Effector CD4-positive, alpha-beta T cell (primary cell): ENCODE data around the gene TSNAX.

Source experiments
- DNase-seq: peaks from one replicate; pipeline ENCODE4 v3.0.0-alpha.2; 2020

Gene TSNAX

DNA sequence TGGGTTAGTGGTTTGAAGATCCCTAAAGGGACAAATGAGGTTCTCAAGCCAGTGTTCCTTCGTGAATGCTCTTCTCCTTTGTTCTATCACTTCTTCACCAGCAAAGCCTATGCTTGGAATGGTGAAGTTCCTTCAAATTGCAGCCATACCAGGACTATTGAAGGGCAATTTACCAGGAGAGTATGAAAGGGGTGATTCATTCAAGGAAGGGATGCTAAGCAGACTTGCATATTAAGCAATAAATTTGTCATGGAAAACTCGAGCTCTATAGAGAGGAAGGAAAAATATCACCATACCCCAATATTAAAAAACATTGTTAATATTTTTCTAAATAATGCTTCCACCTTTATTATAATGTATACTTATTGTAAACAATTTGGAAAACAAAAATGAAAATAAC lies 9.3 kb upstream of the TSNAX start:
- no peak for DNase-seq

DNA sequence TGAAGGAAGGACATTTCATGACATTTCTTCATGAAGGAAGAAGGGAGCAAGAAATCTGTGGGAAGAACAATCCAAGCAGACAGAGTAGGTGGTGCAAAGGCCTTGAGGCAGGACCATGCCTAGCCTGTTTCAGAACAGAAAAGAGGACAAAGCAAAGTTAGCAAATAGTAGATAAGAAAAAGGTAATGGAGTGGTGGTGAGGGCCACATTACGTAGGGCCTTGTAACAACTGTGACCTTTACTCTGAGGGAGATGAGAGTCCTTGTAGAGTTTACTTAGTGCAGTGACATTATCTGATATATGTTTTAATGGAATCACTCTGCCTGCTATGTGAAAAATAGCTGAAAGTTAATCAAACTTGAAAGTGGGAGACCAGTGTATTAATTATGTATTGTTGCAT lies 6.4 kb upstream of the TSNAX start:
- DNase-seq: no peak

GRCh38 chr1:231522931-231523642 lies 5.4 kb upstream of the TSNAX start:
- DNase-seq: no peak

GRCh38 chr1:231523816-231524215 lies 4.7 kb upstream of the TSNAX start:
- no peak for DNase-seq

GRCh38 chr1:231526536-231526935 lies 1.9 kb upstream of the TSNAX start:
- no peak for DNase-seq

DNA sequence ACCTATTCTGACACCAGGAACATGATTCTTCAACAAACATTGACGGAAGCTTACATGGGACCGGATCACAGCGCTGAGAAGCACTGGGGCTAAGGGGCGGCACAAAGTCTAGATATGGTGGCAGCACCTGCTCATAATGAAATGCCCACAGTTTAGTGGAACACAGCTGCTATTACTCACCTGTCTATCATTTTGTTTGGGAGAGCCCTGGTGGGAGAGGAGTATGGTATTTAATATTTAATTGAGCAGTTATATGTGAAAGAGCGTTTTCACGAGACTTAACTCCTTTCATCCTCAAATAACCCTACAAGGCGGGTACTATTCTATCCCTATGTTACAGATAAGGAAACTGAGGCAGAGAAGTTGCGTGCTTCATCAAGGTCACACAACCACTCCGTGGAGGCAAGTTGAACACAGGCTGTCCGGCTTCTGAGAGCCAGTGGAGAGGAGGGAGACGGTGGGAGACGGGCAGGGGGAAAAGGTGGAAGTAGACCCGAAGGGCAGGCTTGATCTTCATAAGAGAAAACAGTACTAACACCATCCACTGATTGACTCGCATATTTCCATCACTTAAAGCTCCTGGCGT lies 790 bp upstream of the TSNAX start:
- no peak for DNase-seq

DNA sequence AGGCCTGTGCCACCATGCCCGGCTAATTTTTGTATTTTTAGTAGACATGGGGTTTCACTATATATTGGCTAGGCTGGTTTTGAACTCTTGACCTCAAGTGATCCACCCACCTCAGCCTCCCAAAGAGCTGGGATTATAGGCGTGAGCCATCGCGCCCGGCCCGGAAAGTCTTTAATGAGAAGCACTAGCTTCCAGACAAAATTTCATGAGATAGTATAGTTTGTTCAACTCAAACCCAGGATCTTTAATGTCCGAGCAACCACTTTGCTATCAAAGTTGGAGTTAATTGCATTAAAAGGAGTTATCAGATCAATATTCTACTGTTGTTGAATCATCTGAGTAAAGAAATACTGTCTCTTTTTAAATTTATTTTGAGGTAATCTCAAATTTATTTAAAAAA lies 4.8 kb downstream of the TSNAX start:
- no peak for DNase-seq

GRCh38 chr1:231534703-231535159 lies 6.3 kb downstream of the TSNAX start:
- DNase-seq: no peak

DNA sequence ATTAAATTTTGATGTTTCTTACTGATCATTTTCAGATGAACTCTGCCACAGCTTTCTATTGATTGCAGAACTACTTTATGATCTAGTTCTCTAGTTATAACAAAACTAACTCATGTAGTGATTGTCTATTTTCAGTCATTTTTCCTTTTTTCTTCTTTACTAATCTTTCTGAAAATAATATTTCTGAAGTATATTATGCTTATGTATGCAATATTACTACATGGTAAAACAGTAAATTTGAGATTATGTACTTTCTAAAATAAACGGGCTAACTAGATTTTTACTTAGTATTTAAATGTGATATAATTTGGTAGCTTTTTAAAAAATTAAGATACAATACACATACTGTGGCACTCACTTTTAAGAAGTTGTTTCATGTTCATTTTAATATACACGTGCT lies 7.6 kb downstream of the TSNAX start:
- no peak for DNase-seq

DNA sequence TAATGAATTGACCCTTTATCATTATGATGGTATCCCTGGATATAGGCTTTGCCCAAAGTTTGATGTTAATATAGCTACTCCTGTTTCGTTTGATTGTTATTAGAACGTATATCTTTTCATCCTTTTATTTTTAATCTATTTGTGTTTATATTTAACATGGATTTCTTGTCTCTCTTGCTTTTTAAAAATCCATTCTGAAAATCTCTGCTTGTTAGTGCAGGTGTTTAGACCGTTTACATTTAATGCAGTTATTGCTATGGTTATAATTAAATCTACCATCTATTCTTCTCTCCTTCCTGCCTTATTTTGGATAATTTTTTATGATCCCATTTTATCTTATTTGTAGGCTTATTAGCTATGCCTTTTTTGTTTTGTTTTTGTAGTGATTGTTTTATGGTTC lies 12.4 kb downstream of the TSNAX start:
- no peak for DNase-seq

DNA sequence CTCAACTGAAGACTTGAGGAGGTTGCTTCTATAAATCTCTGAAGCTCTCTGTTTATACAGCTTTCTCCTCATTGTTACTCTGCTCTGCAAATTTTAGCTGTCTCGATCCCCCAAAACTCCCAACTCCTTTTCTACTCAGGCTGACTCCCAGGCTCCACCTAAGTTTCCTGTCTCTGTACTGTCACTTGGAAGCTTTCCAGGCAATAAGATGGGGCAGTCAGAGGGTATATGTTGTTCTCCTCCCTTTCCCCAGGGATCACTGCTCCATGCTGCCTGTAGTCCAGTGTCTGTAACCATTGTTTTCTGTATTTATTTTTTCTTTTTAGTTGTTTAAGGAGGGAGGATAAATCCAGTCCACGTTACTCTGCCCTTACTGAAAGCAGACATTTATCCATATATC lies 13.4 kb downstream of the TSNAX start:
- DNase-seq: no peak

DNA sequence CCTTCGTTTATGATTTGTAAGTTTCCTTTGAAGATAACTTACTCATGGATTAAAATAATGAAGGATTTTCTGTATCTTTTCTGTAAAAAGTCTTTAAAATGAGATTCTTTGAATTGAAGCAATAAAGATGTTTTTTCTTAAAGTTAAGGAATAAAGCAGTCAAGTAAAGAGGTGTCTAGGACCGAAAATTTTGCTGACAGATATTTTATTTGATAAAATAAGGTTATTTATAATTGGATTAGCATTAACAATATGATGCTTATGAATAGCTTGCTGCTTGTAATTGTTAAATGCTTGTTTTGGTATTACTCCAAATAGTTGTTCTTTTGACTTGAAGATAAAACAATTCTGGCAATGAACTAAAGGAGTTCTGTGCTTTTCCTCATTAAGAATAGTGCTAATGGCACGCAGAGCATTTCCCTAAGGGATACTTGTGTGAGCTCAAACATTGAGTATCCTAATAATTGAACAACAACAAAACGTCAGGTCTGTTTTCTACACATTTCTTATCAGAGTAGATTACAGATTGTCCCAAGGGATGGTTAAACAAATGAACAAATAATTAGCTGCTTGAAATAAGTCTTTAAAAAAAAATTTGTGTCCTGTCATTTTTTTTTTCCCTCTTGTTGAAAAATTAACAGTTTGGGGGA lies 16.6 kb downstream of the TSNAX start:
- DNase-seq: no peak

DNA sequence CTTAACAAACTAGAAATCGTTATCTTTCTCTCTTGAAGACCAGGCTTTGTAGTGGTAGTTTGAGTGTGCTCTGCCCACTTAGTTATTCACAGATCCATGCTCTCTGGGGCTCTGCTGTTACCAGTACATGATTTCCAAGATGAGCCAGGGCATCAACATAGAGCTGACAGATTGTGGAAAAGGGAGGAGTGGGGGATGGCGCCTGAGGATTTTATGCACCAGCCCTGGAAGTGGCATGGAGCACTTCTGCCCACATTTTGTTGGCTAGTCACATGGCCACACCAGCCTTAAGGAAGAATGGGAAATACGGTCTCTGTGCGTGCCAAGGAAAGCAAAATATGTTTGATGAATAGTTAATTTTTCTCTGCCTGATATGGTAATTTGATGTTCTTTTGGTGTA lies 18.2 kb downstream of the TSNAX start:
- no peak for DNase-seq

DNA sequence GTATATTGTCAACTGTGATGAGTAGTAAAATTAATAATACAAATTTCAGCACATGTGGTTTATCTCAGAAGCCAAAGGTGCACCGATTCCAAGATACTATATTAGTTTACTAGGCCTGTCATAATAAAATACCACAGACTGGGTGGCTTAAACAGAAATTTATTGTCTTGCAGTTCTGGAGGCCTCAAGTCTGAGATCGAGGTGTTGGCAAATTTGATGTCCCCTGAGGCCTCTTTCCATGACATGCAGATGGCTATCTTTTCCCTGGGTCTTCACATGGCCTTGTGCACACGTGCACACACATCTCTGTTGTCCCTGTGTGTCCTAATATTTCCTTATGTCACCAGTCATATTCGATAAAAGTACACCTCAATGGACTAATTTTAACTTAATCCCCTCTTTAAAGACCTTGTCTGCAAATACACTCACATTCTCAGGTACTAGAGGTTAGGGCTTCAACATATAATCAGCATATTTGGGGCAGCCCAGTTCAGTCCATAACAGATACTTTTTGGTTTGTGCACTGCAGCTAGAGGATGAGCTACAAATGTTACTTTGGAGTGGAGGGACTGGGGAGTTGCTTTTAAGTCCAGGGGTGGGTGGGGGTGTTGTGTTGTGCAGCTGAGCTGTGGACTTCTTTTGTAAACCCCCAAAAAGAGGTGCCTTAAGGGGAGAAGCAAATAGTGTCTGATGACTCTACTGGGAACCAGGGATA lies 21.4 kb downstream of the TSNAX start:
- no peak for DNase-seq

DNA sequence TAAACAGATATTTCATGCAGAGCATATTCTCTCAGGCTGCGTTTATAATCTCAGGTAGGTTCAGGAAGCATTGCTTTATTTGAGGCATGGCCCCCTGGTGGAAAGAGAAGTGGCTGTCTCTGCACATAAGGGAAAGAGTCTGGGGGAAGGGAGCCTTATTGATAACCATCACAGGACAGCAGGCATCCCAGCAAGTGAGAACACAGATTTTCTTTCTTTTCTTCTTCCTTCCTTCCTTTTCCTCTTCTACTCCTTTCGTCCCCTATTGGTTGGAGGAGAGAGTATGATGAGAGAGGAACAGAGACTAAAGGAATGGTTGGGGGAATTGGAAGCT lies 21.9 kb downstream of the TSNAX start:
- DNase-seq: peak; percentile 8

- no peak for DNase-seq
These were observed 24.9 kb downstream of the TSNAX start for GRCh38 chr1:231553320-231553719.

DNA sequence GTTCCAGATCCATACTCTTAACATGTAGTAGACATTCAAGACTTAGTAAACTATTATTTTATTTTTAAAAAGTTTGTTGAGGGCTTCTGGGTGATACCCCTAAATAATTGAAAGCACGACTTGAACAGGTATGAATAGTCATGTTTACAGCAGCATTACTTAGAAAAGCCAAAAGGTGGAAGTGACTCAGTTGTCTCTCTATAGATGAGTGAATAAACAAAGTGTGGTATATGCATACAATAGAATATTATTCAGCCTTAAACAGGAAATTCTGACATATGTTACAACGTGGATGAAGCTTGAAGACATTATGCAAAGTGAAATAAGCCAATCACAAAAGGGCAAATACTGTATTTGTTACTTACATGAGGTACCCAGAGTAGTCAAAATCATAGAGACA lies 26.5 kb downstream of the TSNAX start:
- no peak for DNase-seq

DNA sequence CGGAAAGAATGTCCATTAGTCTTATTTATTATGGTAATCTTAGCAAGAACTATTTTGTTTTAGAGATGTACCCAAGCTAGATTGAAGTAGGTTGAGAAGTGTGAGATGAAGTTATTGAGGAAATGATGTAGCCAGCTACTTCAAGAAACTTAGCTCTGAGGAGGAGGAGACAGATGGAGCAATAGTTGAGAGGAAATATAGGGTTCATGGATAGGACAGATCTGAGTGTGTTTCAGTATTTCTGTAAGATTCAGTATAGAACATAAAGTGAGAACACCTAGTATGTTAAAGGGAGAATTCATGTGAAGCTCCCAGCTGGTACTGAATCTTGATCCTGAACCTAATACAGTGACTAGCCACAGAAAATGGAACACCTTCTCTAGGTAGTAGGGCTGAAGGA lies 28.9 kb downstream of the TSNAX start:
- no peak for DNase-seq

DNA sequence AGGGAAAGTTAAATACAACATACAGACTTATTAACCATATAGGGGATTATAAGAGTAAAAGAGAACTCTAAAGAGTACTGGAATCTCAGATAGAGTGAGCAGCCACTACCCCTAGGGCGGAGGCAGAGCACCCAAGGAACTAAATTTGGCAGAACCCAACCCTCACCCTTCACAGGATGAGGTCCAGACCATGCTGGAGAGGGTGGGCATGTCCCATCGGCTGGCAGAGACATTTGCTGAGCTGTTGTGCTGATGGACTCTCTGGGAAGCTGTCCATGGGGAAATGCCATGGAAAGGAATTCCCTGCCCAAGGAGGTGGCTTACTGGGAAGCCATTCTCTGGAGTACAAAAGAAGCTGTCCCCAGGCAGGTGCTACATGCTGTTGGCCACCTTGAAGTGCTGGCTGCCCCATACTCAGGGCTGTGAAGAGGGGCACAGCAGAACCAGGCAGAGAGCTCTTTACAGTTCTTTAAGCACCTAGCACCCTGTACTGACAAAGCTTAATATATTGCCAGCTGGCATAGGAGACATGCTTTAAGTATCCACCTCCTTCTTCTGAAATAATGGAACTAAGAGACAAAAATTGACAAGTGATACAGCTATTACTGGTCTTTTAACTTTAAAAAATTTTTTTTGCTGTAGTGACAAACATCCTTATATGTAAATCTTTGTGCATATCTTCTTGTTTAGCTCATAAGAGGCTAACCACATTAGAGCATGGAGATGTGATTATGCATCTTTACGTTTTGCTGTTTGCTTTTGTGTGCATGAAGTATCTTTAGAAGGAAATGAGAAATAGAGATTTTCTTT lies 29.6 kb downstream of the TSNAX start:
- DNase-seq: no peak

DNA sequence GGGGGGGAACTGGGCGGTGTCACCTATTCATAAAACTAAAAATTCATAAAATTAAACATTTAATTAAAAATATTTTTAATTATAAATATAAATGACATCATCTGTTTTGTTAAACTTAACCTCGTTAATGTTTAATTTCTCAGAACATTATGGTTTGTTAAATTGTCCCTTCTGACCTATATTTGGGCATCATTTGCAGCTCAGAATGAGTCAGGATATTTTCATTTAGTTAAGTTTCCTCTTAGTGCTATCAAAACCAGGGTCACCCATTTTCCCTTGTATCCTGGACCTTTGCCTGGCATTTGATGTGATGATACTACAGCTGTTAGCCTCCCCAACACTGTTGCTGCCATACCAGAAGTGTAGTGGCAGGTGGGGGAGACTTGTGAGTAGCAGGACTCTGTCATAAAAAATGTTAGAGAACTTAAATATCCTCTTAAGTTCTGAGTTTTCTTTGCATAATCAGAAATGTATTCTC lies 30.3 kb downstream of the TSNAX start:
- DNase-seq: no peak

- DNase-seq: no peak
These were observed 33.3 kb downstream of the TSNAX start for GRCh38 chr1:231561647-231562383.

DNA sequence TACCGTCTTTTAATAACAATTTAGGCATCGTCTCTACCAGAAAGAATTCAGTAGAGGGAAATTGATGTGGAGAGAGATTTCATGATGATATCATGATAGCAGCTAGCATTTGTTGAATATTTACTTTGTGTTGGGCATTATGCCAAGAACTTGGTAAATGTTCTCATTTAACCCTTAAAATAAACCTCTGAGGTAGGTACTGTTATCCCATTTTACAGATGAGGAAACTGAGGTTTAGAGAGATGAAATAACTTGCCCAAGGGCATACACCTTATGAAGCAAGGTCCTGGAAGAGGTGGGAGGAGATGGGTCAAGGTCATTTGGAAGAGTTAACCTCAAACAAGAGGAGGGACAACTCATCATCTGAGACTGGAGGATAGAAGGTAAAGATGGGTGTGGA lies 34.8 kb downstream of the TSNAX start:
- no peak for DNase-seq
